Right ventricle myocardium superior (tissue), 1 donor: ENCODE measurements around the gene MAP3K2. TPM values are rescaled to one million over a fixed set of nuclear protein-coding genes. Genes with fewer than 3 reads are reported as not detected.

Experiments
- ATAC-seq: fragments of 200-7000 bp; cut with Tn5 transposase; one replicate; pipeline ENCODE4 v1.9.1; 2020; ENCODE audit warnings: mild to moderate bottlenecking; ENCODE audit not compliant: poor library complexity
- DNase-seq: peaks from one replicate; pipeline ENCODE4 v3.0.0-alpha.2; 2020
- intact Hi-C: fragments of 100-400 bp; cut with DNase I; formaldehyde crosslinking; loops from one replicate; pipeline ENCODE4 v1.11.2; 2022
- total RNA-seq: library from RNA; stranded (reverse); fragmentation: NEBNext Ultra II Directional; extraction: Animal tissue kit (Norgen Biotek cat#: 25700); gene quantifications from one replicate; pipeline ENCODE4 v1.2.1, GENCODE V29; 2021
- donor health status: DM: no; HTN: yes; CAD: no; lungs with severe emphysema.

The MAP3K2 gene
- total RNA-seq, 1 donor from 2014 or later: 22.5 TPM

DNA sequence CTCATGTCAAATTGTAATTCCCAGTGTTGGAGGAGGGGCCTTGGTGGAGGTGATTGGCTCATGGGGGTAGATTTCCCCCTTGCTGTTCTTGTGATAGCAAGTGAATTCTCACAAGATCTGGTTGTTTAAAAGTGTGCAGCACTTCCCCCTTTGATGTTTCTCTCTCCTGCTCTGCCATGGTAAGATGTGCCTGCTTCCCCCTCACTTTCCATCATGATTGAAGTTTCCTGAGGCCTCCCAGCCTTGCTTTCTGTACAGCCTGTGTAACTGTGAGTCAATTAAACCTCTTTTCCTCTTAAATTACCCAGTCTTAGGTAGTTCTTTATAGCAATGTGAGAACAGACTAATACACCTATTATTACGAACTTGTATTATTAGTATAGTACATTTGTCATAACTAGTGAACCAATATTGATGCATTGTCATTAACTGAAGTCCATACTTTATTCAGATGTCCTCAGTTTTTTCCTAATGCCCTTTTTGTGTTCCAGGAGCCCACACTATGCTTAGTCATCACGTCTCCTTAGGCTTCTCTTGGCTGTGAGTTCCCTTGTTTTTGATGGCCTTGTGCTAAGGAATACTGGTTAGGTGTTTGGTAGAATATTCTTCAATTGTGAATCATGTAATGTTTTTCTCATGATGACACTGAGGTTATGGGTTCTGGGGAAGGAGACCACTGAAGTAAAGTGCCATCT, 4.5 kb upstream of the MAP3K2 start:
- intact Hi-C loops: no loop called here
- ATAC-seq: no peak
- no peak for DNase-seq

DNA sequence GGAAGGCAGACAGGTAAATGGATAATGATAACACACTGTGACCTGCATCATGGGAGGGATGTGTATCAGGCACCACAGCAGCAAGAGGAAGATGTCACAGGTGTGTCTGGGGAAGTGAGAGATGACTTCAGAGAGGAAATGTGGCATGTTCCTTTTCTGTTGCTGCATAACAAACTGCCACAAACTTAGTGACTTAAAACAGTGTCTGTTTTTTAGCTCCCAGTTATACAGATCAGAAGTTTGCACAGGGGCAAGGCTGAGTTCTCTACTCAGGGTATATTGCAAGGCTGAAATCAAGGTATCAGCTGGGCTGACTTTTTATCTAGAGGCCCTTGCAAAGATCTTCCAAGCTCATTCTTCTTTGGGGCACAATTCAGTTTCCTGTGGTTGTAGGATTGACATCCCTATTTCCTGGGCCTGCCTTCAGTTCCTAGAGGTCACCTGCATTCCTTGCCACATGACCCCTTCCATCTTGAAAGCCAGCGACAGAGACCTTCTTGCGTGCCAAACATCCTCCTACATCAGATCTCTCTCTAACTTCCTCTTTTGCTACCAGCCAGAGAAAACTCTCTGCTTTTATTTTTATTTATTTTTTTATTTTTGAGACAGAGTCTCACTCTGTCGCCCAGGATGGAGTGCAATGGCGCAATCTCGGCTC, 2.1 kb upstream of the MAP3K2 start:
- intact Hi-C loops: no loop called here
- ATAC-seq: no peak
- no peak for DNase-seq

DNA sequence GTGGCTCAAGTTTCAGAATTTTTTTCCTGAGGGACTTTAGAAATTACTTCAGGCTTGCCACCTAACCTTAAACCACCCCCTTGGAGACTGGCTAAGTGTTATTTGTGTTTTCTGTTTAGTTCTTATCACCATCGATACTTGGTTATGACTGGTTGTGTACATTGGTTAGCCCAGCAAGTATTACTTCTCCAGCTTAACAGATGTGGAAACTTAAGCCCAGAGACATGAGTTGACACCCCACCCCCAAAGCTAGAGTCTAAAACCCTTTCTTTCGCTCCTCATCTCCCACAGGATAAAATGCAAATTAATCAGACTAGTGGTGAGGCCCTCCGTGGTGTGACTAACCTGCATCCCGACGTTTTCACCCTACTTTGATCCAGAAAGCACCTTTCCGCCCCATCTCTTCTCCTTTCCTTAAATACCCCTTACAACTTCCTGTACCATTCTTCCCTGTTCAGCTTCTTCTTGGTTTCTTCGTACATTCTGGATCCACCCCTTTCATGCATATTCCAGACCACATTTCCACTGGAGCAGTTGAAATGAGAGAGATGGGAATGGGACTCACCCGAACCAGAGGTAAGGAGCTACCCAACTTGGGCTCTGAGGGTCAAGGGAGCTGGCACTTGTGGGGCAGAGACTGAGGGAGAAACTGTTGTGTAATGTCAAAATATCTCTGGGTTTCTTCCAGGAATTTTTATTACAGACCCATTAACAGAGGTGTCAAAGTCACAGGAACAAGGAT, 819 bp upstream of the MAP3K2 start:
- intact Hi-C loops: no loop called here
- ATAC-seq: no peak
- no peak for DNase-seq

DNA sequence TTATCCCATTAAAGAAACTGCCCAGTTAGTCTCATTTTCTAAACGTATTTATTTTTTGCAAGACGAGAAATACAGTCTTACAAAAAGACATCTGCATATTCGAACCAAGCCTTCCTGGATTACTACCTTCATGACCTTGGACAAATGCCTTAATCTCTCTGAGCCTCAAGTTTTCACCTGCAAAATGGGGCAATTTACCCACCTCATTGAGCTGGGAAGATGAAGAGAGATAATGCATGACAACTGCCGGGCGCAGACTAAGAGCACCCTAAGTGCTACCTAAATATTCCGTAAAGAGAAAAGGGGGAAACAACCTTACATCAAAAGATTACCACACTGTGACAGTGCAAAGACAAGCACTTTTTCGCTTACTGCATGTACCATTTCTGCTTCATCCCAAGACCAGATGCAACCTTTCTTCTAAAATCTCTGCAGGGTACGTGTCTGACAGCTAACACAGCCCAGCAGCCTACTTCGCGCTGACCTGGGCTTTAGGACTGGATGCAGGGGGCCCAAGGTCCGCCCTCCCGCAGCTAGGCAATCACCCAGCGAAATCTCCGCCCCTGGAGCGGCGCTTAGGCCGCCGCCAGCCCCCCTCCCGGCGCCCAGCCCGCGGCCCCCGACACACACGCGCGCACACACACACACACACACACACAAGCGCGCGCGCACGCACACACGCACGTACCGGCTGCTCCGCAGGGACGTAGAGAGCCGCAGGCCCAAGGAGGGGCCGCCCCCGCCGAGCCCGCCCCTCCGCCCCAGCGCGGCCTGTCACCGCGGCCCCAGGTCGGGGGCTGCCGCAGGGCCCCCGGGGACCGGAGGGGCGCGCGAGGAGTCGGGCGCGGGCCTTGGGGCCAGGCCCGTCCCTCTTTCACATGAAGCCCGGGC, 766 bp downstream of the MAP3K2 start:
- intact Hi-C loops: no loop called here
- peak; percentile 84 for ATAC-seq
- DNase-seq: peak; percentile 89

DNA sequence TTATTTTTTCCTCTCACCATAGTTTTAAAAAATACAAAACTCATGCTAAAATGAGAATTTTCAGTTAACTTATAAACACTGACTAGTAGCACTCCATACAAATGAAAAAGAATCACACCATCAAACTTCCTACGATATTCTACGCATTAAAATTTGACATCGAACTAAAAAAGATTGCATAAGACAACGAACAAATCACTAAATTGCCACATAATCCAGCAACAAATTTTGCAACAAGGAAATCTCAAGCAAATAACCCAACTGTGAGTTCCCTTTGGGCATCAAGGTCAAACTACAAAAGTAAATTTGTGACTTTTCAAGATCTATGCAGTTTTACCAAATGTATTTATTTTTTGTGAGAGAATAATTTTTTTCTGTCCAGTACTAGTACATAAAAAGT, 1.5 kb downstream of the MAP3K2 start:
- intact Hi-C loops: no loop called here
- DNase-seq: no peak
- no peak for ATAC-seq

DNA sequence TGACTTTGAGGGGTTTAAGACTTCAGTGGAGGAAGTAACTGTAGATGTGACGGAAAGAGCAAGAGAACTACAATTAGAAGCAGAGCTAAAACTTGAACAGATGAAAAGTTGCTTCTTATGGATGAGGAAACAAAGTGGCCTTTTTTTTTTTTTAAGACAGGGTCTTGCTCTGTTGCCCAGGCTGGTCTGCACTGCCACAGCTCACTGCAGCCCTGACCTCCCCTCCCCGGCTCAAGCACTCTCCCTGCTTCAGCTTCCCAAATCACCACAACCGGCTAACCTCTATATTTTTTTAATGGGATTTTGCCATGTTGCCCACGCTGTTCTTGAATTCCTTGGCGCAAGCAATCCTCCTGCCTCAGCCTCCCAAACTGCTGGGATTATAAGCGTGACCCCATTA, 3.2 kb downstream of the MAP3K2 start:
- ATAC-seq (no peak), DNase-seq (no peak)
- intact Hi-C loops: no loop called here

DNA sequence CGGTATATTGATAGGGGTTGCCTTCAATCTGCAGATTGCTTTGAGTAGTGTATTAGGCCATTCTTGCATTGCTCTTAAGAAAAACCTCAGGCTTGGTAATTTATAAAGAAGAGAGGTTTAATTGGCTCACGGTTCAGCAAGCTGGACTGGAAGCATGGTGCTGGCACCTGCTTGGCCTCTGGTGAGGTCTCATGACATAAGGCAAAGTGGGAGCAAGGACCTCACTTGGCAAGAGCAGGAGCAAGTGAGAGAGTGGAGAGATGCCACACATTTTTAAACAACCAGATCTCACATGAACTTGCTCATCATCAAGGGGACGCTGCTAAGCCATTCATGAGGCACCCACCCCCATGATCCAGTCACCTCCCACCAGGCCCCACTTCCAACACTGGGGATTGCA, 4.9 kb downstream of the MAP3K2 start:
- no peak for ATAC-seq
- intact Hi-C loops: no loop called here
- no peak for DNase-seq

DNA sequence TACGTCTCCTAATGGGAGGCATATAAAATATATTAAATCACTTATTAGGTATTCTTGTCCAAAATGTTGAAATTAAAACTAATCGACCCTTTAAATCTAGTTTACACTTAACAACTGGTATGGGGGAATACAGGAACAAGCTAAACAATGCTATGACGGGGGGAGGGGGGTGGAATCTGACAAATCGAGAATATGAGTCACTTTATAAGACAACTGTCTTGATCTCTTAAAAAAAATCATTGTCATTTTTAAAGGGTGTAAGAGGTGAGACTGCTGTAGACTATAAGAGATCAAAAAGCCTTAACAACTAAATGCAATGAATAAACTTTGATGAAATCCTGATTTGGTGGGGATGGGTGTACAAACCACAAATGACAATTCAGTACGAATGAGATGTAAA, 6.0 kb downstream of the MAP3K2 start:
- ATAC-seq (no peak), DNase-seq (no peak)
- intact Hi-C loops: no loop called here

DNA sequence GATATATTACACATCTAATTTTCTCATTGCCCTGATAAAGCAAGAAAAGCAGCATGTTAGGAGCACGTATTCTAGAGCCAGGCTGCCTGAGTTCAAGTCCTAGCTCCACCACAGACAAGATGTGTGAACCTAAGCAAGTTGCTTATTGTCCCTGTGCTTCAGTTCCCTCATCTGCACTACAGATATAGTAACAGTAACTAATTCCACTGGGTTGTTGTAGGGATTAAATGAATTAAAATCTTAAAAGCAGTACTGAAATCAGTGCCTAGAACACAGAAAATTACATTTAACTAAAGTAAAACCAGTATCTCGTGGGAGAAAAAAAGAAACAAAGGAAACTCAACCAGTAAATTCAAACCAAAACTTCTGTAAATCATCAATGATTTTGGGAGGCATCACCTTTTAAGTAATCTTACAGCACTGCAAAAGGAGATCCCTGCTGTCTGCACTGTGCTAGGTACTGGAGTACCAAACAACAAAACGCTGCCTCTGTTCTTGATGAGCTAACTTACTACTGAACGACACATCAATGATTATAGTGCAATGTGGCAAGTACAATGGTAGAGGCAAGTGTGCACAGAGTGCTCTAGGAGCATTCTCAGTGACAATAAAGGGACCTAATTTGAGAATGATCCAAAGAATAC, 7.9 kb downstream of the MAP3K2 start:
- no peak for DNase-seq
- intact Hi-C loops: no loop called here
- no peak for ATAC-seq

DNA sequence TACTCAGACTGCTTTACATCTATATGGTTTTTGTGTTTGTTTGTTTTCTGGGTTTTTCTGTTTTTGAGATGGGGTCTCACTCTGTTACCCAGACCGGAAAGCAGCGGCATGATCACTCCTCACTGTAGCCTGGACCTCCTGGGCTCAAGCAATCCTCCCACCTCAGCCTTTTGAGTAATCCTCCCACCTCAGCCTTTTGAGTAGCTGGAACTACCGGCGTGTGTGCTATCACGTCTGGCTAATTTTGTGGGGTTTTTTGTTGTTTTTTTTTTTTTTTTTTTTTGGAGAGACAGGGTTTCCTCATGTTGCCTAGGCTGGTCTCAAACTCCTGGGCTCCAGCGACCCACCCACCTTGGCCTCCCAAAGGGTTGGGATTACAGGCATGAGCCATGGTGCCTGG, 9.1 kb downstream of the MAP3K2 start:
- DNase-seq (no peak), ATAC-seq (no peak)
- intact Hi-C loops: no loop called here

DNA sequence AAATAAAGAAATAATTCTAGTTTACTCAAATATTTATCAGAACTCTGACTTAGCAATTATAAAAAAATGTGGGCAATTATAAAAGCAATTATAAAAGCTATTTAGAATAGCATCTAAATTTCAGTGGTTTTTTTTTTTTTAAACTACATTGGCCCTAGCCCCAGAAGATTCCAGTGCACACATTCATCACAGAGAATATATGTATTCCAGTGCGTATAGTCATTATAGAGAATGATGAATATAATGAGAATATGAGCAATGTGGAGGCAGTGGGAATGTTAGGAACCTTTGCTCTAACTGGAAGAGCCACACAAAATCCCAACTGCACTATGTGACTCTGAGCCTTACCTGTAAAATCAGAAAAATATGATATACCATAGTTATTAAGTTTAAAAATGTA, 10.5 kb downstream of the MAP3K2 start:
- intact Hi-C loops: no loop called here
- ATAC-seq: no peak

DNA sequence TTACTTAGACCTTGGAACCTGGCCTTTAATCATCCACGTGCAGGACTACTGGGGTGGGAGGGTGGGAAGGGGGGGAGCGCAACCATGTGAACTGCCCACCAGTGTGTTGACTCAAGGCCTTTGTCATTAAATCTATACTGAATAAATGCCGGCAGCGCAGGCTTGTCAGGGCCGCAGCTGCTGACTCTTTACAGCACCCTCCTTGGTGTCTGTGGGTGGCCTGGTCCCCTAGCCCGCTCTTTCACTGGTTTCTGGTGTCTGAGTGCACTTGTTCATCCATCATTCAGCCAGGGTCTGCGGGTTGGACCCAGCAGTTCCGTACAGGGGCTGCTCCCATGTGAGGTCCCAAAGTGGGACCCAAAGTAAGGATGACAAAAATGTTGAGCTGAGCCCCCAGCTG, 11.5 kb downstream of the MAP3K2 start:
- intact Hi-C loops: no loop called here
- no peak for DNase-seq
- no peak for ATAC-seq

More for the DNA sequence above, 10.5 kb downstream of the MAP3K2 start:
- DNase-seq: no peak

DNA sequence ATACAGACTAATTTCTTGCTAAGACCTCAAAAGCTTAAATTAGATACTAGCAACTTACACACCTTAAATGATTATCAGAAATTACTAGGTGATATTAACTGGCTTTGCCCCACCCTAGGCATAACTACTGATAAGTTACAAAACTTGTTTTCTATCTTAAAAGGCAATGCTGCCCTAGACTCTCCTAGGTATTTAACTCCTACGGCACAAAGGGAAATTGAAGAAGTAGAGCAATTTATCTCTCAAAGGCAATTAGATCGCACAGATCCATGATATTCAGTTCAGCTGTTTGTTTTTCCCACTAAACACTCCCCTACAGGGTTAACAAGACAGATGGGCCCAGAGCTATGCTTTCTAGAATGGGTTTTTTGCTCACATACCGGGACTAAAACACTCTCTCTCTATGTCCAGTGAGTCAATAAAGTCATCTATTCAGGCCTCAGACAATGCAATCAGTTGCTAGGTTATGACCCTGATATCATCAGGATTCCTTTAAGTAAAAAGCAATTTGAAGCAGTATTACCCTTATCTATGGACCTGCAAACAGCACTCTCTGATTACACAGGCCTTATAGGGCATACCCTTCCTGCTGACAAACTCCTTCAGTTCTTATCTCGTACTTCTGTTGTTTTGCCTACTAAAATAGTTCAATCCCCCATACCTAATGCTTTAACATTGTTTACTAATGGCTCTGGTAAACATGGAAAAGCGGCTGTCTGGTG, 14.3 kb downstream of the MAP3K2 start:
- ATAC-seq: no peak
- DNase-seq: no peak
- intact Hi-C loops: no loop called here

DNA sequence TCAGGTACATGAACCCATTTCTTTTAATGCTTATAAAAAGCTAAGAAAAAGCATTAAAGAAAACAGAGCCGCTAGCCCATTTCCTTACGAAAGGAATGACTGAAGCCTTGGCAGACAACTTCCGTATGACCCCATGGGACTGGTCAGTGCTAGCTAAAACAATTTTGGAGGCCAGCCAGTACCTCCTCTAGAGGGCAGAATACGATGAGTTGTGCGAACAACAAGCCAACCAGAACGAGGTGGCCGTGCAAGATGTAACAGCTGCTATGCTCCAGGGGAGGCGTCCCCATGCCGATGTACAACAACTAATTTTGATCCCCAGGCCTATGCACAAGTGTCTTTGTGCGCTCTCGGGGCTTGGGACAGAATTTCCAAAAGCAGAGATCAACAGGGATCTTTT, 16.7 kb downstream of the MAP3K2 start:
- intact Hi-C loops: no loop called here
- DNase-seq: peak; percentile 61
- peak; percentile 88 for ATAC-seq

DNA sequence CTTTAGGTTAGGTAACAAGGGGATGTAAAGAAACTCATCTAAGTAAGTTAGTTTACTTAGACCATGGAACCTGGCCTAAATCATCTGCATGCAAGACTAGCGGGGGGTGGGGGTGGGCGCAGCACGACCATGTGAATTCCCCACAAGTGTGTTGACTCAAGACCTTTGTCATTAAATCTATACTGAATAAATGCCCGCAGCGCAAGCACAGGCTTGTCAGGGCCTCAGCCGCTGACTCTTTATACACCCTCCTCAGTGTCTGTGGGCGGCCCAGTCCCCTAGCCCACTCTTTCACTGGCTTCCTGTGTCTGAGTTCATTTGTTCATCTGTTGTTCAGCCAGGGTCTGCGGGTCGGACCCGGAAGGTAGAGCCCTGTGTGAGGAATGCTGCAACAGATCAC, 17.8 kb downstream of the MAP3K2 start:
- DNase-seq: no peak
- no peak for ATAC-seq
- intact Hi-C loops: no loop called here

DNA sequence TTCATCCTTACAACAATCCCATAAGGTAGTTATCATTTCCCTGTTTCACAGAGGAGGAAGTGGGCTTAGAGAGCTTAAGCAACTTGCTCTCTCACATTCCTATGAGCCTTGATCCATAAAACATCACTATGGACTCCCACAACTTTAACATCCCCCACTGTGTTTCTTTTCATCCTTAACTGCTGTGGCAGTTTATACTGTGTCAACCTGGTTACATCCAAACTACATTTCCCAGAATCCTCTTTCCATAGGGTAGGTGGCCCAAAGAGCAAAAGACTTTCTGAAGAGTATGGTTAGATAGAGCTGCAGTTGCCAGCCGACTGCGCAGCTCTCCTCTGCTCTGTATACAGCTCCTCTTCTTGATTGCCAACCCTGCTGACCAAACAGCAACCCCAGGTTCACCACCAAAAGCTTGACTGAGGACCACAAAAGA, 22.5 kb downstream of the MAP3K2 start:
- intact Hi-C loops: no loop called here
- ATAC-seq (peak; percentile 25), DNase-seq (no peak)

DNA sequence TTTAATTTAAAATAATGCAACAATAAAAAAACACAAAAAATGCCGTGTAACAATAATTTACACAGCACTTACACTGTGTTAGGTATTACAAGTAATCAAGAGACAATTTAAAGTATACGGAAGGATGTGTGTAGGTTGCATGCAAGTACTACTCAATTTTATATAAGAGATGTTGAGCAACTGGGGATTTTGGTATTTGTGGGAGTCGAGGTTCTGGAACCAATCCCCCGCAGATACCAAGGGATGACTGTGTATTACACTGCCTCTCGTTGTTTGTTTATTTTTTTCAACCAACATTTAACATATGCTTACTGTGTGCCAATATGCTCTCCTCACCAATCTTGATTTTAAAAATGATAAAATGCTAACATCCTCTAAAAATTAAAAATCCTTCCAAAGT, 24.8 kb downstream of the MAP3K2 start:
- intact Hi-C loops: no loop called here
- no peak for ATAC-seq

More for the DNA sequence above, 24.8 kb downstream of the MAP3K2 start:
- DNase-seq: no peak
